ENCODE data around the gene CUTC.

Gene CUTC

DNA sequence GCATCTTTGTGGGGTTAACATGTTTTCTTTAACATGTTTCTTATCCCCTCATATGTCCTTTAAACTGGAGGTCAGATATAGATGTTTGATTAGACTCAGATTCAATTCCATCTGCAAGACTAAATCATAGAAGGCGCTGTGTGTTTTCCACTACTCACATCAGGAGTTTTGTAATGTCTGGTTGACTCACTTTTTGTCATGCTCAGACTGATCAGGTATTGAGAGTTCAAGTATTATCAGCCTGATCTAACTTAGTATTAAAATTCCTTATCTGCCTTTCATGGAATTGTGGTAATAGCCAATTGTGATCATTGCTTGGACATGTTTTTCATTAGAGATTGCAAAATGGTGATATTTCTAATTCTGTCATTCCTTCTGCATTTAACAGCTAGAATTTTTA, 42.6 kb upstream of the CUTC start:
- no peak overlapping the region for H2AFZ ChIP-seq (ENCODE audit: low read length)
- no peak overlapping the region for H3K4me3 ChIP-seq (ENCODE audit: low read length)
- H3K36me3 ChIP-seq (replicated peaks; ENCODE audit: insufficient read depth, low read length), result no peaks in the 10 kb centered on the region
- no peaks in the 10 kb centered on the region for H3K79me2 ChIP-seq (ENCODE audit: low read length)
- no peaks in the 10 kb centered on the region for H3K9me3 ChIP-seq (replicated peaks; ENCODE audit: insufficient read depth, low read length)
- H3K4me2 ChIP-seq (ENCODE audit: low read depth, low read length), result no peak overlapping the region
- H3K4me1 ChIP-seq (ENCODE audit: low read length), result no peaks in the 10 kb centered on the region
- no peak for DNase-seq
- no peak overlapping the region for H3K9ac ChIP-seq (ENCODE audit: low read length)
- H4K20me1 ChIP-seq (ENCODE audit: insufficient read depth, low read length), result no peaks in the 10 kb centered on the region
- TF ChIP-seq, protein P1, sequence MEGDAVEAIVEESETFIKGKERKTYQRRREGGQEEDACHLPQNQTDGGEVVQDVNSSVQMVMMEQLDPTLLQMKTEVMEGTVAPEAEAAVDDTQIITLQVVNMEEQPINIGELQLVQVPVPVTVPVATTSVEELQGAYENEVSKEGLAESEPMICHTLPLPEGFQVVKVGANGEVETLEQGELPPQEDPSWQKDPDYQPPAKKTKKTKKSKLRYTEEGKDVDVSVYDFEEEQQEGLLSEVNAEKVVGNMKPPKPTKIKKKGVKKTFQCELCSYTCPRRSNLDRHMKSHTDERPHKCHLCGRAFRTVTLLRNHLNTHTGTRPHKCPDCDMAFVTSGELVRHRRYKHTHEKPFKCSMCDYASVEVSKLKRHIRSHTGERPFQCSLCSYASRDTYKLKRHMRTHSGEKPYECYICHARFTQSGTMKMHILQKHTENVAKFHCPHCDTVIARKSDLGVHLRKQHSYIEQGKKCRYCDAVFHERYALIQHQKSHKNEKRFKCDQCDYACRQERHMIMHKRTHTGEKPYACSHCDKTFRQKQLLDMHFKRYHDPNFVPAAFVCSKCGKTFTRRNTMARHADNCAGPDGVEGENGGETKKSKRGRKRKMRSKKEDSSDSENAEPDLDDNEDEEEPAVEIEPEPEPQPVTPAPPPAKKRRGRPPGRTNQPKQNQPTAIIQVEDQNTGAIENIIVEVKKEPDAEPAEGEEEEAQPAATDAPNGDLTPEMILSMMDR (IDR thresholded peaks at IDR 0.05; ENCODE audit: low read length), result no peak
- TF ChIP-seq EZH2phosphoT487 (IDR thresholded peaks at IDR 0.05; ENCODE audit: low read length) (no peak), EZH2 (optimal IDR thresholded peaks at IDR 0.05; ENCODE audit: low read depth, low read length) (no peak)
- H3K27me3 ChIP-seq (replicated peaks; ENCODE audit: insufficient read depth, low read length), result no peaks in the 10 kb centered on the region
- H3K9me2 ChIP-seq (replicated peaks; ENCODE audit: insufficient read depth, low read length), result no peaks in the 10 kb centered on the region
- H3F3A ChIP-seq (ENCODE audit: insufficient read depth, low read length), result no peaks in the 10 kb centered on the region
- no peak overlapping the region for H3K27ac ChIP-seq (ENCODE audit: low read length)

- H3K9me3 ChIP-seq (replicated peaks; ENCODE audit: insufficient read depth, low read length), result no peaks in the 10 kb centered on the region
- no peak overlapping the region for H3K4me2 ChIP-seq (ENCODE audit: low read depth, low read length)
- no peaks in the 10 kb centered on the region for H4K20me1 ChIP-seq (ENCODE audit: insufficient read depth, low read length)
- no peak overlapping the region for H3K9ac ChIP-seq (ENCODE audit: low read length)
- DNase-seq, result no peak
- no peak overlapping the region for H3K4me3 ChIP-seq (ENCODE audit: low read length)
- no peak overlapping the region for H2AFZ ChIP-seq (ENCODE audit: low read length)
- no peaks in the 10 kb centered on the region for H3K79me2 ChIP-seq (ENCODE audit: low read length)
- no peaks in the 10 kb centered on the region for H3K27me3 ChIP-seq (replicated peaks; ENCODE audit: insufficient read depth, low read length)
- TF ChIP-seq, protein P1 (IDR thresholded peaks at IDR 0.05; ENCODE audit: low read length), result no peak
- no peak for TF ChIP-seq EZH2 (optimal IDR thresholded peaks at IDR 0.05; ENCODE audit: low read depth, low read length)
- no peak for TF ChIP-seq EZH2phosphoT487 (IDR thresholded peaks at IDR 0.05; ENCODE audit: low read length)
- no peak overlapping the region for H3K27ac ChIP-seq (ENCODE audit: low read length)
- no peaks in the 10 kb centered on the region for H3F3A ChIP-seq (ENCODE audit: insufficient read depth, low read length)
- no peaks in the 10 kb centered on the region for H3K4me1 ChIP-seq (ENCODE audit: low read length)
- no peaks in the 10 kb centered on the region for H3K36me3 ChIP-seq (replicated peaks; ENCODE audit: insufficient read depth, low read length)
- no peaks in the 10 kb centered on the region for H3K9me2 ChIP-seq (replicated peaks; ENCODE audit: insufficient read depth, low read length)
Measured at GRCh38 chr10:99693933-99694583, 38.0 kb upstream of the CUTC start.

DNA sequence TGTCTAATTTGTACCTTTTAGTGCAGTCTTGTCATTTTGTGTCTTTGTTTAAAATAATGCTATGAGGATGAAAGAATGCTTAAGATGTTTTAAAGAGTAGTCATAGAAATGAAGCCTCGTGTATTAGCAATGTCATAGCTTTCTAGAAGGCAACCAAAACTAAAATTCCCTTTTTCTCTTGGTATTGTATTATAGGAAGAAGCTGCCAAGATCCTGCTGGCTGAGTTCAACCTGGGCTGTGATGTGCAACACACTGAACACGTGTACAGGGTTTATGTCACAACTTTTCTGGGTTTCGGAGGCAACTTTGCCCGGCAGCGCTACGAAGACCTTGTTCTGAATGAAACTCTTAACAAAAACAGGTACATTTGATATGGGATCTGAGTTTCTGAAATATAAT, 36.3 kb upstream of the CUTC start:
- Histone ChIP-seq H3K4me1 (ENCODE audit: low read length) (no peaks in the 10 kb centered on the region), H2AFZ (ENCODE audit: low read length) (no peak overlapping the region), H3K4me2 (ENCODE audit: low read depth, low read length) (no peak overlapping the region), H3K79me2 (ENCODE audit: low read length) (no peaks in the 10 kb centered on the region), H4K20me1 (ENCODE audit: insufficient read depth, low read length) (no peaks in the 10 kb centered on the region), H3K4me3 (ENCODE audit: low read length) (no peak overlapping the region), H3K27ac (ENCODE audit: low read length) (no peak overlapping the region), H3K9me2 (replicated peaks; ENCODE audit: insufficient read depth, low read length) (no peaks in the 10 kb centered on the region), H3F3A (ENCODE audit: insufficient read depth, low read length) (no peaks in the 10 kb centered on the region), H3K36me3 (replicated peaks; ENCODE audit: insufficient read depth, low read length) (no peaks in the 10 kb centered on the region), H3K9me3 (replicated peaks; ENCODE audit: insufficient read depth, low read length) (no peaks in the 10 kb centered on the region), H3K27me3 (replicated peaks; ENCODE audit: insufficient read depth, low read length) (no peaks in the 10 kb centered on the region), H3K9ac (ENCODE audit: low read length) (no peak overlapping the region)
- DNase-seq, result no peak
- TF ChIP-seq EZH2 (optimal IDR thresholded peaks at IDR 0.05; ENCODE audit: low read depth, low read length) (no peak), EZH2phosphoT487 (IDR thresholded peaks at IDR 0.05; ENCODE audit: low read length) (no peak)
- TF ChIP-seq, protein P1 (IDR thresholded peaks at IDR 0.05; ENCODE audit: low read length), result no peak

Measured in MM.1S (cell line).